Right ventricle myocardium superior (tissue), 1 donor: Measurements from ENCODE around the gene HMCN1. TPM values are rescaled to one million over a fixed set of nuclear protein-coding genes. Genes with fewer than 3 reads are reported as not detected.
"Not testable (repeated sequence)": the region's sequence is repeated elsewhere in the genome, so short reads cannot be mapped to it uniquely, and the experiment has no call there.

Source experiments
- ATAC-seq: fragments of 200-7000 bp; cut with Tn5 transposase; one replicate; pipeline ENCODE4 v1.9.1; 2020; ENCODE audit warnings: mild to moderate bottlenecking; ENCODE audit not compliant: poor library complexity
- DNase-seq: peaks from one replicate; pipeline ENCODE4 v3.0.0-alpha.2; 2020
- intact Hi-C: fragments of 100-400 bp; cut with DNase I; formaldehyde crosslinking; loops from one replicate; pipeline ENCODE4 v1.11.2; 2022
- total RNA-seq: library from RNA; stranded (reverse); fragmentation: NEBNext Ultra II Directional; extraction: Animal tissue kit (Norgen Biotek cat#: 25700); gene quantifications from one replicate; pipeline ENCODE4 v1.2.1, GENCODE V29; 2021
- donor health status: DM: no; HTN: yes; CAD: no; lungs with severe emphysema.

Gene HMCN1
- total RNA-seq, 1 donor from 2014 or later = 5.7 TPM

DNA sequence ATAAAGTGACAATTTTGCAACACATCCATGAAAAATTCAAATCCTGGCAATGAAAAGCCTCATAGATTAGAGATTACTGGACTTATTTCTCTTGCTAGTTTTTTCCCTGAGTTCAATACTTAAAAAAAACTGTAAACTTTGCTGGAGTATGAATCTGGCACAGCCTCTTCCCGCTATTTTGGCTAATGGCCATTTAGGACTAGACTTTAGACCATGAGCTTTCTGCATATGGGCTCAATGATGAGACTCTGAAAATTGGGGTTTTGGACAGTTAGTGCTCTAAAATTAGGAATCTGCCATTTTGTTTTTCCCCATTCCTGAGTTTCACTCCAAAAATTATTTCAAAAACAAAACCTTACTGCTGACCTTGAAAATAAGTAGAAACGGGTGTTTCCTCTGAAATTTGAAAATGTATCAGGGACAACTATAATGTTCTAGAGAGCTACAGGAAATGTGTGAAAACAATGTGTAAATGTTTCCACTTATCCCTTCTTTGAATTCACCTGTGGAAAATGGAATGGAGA lies 137.5 kb downstream of the HMCN1 start:
- DNase-seq = no peak
- ATAC-seq = no peak
- intact Hi-C loops = no loop called here

DNA sequence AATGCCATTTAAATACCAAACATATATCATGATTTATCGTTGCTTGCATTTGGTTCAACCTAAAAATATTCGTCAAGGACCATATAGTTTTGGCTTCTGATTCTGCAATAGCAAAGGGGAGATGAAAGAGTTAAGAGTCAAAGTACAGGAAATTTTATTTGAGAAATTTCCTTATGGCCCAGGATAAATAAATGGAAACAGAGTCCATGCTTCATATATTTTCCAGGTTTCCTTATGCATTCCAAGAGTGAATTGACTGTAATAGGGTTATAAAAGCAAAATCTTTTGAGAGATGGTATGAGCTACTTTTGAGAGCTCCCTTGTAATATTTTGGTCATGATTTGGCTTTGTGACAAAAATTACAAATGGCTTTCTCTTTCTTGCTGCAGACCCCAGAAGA lies 140.1 kb downstream of the HMCN1 start:
- DNase-seq = no peak
- no peak for ATAC-seq
- intact Hi-C loops = no loop called here

DNA sequence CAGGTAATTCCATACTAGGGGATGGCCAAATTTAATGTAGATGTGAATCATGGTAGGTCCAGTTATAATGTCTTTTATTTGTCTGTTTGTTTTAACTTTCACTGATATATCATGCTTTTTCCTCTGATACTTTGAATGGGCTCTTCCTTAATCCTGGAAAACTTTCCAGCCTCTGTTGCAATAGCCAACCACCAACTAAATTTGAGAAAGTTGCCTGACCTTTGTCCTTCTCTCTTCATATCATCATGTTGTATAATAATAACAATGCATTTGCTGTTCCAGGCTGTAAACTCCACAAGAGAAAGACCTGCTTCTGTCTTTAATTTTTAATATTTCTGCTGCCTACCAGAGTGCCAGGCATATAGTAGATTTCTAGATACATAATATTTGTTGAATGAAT lies 146.1 kb downstream of the HMCN1 start:
- intact Hi-C loops = no loop called here
- no peak for ATAC-seq
- DNase-seq = no peak

DNA sequence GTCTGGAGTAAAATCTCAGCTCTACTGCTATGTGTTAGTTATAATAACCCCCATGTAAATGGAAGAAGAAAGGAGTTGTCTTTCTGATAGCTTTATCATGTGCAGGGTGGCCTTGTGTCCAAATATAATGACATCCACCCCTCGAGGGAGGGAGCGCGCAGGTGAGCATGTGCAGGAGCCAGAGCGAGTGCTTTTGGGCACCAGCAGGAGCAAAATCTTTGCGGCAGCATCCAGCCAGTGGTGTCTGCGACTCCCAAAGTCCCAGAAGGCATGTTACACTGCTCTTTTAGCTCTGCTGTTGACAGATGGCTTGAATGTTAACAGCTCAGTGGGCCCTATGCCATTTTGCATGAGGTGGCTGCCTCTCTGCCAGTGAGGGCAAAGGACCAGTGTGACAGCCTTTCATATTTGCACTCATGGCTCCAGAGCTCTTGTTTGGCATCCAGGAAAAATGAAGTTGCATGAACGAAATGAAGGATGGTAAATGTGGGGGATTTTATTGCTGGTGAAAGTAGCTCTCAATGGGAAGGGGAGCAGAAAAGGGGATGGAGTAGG lies 146.7 kb downstream of the HMCN1 start:
- no peak for DNase-seq
- intact Hi-C loops = no loop called here

DNA sequence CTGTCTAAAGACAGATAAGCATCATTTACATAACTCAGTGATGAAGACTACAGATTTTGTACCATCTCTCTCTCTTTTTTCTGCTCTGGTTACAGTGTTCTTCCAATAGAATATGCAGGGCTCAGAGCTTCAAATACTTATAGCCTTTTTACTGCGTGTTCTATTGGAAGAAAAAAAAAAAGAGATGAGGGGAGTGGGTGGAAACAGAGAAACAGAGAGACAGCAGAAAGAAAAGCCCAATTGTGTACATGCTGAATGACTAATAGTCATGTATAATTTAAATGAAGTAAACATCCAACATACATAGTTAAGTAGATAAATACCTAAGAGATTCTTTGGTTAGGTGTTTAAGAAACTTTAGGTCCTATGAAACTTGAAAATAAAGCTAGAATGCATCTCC lies 151.9 kb downstream of the HMCN1 start:
- no peak for ATAC-seq
- intact Hi-C loops = no loop called here
- no peak for DNase-seq

More for the DNA sequence above, 146.7 kb downstream of the HMCN1 start:
- peak; percentile 29 for ATAC-seq

DNA sequence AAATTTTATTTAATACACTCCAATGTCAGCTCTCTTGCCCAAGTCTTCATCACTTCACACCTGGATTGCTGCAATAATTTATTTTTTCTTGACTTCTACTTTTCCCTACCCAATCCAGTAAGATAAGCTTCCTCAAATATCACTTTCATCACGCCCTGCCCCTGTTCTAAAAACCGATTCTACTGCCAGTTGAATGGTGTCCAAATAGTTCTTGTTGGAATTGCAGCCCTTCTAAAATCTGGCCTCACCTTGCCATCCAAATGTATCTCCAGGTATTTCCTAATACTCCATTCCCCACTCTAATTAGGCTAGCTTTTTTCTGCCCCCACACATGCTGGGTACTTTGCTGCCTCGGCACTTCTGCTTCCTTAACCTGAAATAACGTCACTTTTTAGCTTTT lies 152.5 kb downstream of the HMCN1 start:
- DNase-seq (no peak), ATAC-seq (no peak)
- intact Hi-C loops = no loop called here

DNA sequence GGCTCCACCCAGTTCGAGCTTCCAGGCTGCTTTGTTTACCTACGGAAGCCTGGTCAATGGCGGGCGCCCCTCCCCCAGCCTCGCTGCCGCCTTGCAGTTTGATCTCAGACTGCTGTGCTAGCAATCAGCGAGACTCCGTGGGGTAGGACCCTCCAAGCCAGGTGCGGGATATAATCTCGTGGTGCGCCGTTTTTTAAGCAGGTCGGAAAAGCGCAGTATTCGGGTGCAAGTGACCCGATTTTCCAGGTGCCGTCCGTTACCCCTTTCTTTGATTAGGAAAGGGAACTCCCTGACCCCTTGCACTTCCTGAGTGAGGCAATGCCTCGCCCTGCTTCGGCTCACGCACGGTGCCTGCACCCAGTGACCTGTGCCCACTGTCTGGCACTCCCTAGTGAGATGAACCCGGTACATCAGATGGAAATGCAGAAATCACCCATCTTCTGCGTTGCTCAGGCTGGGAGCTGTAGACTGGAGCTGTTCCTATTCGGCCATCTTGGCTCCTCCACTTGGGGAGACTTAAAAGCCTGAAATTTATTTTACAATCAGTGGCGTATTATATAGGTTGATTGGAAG lies 158.7 kb downstream of the HMCN1 start:
- DNase-seq, intact Hi-C loops: not testable (repeated sequence)

DNA sequence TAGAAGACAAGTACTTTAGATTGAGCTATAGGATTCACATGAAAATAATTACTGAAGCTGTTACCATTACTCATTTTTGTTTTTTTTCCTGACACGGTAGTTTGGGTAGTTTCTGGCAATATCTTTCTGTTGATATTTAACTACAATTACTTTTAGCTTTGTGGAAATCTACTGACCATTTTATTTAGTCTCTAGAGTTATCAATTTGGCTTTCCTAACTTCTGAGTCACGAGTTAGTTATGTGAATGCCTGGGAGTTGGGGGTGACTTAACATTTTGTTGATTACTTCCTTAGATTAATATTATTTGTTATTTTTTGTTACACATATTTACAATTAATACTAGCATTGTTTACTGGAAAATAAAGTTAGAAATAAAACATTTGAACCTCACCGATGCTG lies 160.6 kb downstream of the HMCN1 start:
- DNase-seq (no peak), ATAC-seq (no peak)
- intact Hi-C loops = no loop called here

More for the DNA sequence above, 158.7 kb downstream of the HMCN1 start:
- ATAC-seq = not testable (repeated sequence)

DNA sequence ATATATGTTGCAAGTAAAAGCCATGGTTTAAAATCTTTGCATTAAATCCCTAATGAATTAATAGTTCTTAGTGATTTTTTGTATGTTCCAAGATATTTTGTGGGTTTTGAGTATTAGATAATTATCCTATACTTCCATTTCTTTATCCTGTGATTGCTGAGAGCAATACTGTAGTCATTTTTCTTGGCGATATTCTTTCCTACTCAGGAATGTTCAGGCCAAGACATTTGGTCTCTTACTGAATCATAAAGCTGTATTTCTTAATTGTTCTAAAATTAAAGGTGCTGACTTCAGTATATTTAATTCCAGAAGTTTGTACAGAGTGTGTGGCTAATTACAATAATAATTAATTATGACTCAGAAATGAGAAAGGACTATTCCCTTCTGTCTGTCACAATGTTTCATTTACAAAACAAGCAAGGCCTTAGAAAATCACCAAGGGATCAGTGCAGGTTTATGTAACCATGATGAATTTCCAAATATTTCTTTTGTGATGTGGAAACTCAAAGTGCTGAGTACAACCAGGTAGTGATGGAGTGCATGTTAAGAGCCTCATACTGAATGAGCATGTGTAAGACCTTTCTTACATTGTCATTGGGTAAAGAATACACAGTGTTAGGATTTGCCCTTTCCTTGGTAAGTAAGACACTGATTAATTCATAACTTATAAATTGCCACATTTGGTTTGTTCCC lies 161.2 kb downstream of the HMCN1 start:
- ATAC-seq = no peak
- DNase-seq = no peak
- intact Hi-C loops = no loop called here

DNA sequence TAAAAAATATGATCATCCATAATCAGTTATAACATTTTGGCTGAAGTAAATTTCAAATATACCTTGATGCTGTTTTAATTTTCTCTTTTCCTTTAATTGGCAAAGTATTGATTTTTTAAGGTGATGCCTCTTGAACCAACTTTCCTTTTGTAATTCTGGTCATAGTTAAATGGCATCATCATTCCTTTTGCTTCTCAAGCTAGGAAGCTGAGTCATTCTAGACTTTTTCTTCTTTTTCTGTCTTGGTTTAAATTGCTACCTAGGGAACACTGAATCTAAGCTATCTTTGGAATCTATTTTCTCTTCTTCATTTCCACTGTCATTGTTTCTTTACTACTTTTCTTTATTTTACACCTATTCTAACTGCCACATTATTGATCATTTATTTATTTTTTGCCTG lies 162.7 kb downstream of the HMCN1 start:
- no peak for ATAC-seq
- intact Hi-C loops = no loop called here
- no peak for DNase-seq

DNA sequence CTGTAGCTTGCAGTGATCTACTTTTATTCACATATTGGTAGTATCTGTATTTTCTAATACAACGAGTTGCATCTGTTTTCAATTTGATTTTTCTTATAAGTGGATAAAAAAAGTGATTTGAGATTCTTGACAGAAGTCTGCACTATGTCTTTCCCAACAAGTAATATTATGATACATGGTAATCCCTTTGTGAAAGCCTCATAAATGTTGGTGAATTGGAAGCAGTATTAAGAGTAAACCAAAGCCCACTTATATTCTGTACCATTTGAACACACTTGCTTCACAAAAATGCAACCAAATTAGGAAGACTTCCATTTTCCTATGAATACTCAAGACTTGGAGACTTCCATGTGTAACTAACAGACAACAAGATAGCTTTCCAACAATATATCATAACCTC lies 172.0 kb downstream of the HMCN1 start:
- intact Hi-C loops = no loop called here
- DNase-seq (no peak), ATAC-seq (no peak)

DNA sequence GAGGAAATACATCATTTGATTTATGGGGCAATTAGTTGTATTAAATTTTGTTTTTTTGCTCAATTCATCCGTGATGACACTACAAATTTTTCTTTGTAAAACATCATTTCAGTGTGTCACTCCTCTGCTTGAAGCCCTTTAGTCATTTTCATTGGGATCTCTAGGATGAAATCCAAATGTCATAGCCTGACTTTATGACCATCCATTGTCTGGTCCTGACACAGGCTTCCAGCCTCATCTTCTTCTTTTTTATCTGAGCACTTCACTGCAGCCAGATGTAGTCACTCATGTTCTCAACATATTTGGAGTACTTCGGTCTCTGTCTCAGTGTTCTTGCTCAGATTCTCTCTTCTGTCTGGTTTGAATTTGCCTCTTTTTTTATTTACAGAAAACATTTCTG lies 173.1 kb downstream of the HMCN1 start:
- ATAC-seq (no peak), DNase-seq (no peak)
- intact Hi-C loops = no loop called here

DNA sequence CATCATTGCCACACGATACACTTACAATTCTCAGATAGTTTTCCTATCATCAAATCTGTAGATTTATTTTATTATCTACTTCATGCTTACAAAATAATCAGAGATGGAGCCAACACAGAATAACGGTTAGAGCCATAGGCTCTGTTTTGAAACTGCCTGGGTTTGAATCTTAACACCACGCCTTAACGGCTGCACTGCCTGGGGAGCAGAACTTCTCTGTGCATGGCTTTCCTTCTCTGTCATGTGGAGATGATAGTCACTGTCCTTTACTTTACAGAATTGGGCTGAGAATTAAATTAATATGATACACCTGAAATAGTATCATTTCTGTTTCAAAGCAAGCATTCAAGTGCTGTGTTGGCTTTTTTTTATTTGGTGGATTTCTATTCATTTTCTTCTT lies 177.8 kb downstream of the HMCN1 start:
- ATAC-seq (no peak), DNase-seq (no peak)
- intact Hi-C loops = no loop called here

DNA sequence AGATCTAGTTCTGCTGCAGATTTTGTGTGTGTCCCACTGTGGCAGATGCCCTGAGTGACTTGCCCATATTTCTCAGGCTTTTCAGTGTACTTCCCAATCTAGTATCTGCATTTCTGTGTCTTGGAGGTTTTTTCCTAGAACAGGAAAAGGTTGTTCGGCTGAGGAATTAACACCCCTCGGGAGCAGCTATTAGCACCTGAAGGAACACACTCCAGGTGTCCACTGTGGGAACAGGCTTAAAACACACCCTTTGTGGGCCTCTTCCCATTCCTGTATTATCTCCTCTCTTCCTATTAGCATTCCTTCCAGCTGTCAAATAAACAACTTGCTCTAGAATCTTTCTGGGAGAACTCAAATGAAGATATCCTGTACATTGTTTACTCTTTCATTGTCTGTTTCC lies 178.3 kb downstream of the HMCN1 start:
- DNase-seq (no peak), ATAC-seq (no peak)
- intact Hi-C loops = no loop called here

DNA sequence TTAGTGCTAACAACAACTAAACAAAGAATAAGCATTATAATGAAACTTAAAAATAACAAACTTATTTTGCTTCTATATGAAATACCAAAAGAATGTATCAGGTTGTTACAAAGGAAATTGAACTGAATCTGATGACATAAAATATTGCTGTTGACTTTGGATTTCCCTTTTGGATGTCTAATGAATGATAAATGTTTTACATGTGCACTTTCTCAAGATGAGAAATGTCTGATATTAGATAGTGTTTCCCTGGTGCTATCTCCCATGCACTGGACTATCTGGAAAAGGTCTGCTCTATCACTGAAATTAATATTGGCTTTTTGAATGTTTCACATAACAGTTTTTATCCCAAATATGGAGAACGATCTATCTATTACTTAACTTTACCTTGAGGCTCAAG lies 179.9 kb downstream of the HMCN1 start:
- ATAC-seq (no peak), DNase-seq (no peak)
- intact Hi-C loops = no loop called here

DNA sequence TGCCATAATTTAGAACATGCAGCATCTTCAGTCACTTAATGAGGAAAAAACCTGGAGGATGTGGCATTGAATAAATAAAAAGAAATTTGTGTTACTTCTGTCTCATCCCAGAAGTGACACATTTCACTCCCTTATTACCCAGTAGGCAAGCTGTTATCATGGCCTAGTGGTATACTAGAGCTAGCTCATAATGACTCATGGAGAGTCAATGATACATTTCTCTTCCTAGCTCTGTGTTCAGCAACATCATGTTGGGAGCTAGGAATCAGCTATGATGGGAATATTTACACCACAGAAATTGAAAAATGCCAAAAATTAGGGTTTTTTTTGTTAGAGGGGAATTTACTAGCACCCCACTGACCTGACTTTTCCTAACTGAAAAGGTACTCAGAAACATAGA lies 182.7 kb downstream of the HMCN1 start:
- ATAC-seq (no peak), DNase-seq (no peak)
- intact Hi-C loops = no loop called here

DNA sequence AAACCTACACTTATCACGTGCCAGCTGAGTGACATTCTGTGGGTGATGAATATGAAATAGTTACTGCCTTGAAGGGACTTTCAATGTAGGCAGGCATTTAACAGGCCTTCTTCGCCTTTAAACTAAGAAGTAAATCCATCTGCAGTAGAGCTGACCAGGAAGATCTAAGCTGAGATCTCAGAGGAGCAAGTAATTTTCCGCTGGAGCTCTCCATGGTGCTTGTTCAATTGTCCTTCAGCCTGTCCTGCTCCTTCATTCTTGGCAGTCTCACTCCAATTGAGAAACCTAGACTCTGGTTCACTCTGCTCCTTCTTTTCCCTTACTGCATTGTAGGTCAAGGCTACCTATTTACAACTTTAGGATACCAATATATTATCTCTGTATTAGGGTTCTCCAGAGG lies 183.5 kb downstream of the HMCN1 start:
- no peak for DNase-seq
- no peak for ATAC-seq
- intact Hi-C loops = no loop called here

DNA sequence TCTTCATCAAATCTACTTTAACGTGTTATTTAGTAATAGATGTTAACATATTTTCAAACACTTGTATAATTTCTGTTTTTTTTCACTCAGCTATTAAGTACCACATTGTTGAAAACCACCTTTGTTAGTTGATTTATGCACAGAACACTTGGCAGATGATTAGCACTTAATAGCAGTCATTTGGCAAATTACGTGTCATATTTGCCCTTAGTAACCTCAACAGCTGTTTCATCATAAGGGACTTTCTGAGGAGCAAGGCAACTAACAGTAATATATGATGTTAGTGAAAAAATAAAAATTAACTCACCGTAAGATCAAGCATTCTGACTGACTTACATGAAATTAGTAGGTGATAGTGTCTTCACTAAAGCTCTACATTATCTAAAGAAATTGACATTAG lies 186.4 kb downstream of the HMCN1 start:
- intact Hi-C loops = no loop called here
- ATAC-seq (no peak), DNase-seq (no peak)

DNA sequence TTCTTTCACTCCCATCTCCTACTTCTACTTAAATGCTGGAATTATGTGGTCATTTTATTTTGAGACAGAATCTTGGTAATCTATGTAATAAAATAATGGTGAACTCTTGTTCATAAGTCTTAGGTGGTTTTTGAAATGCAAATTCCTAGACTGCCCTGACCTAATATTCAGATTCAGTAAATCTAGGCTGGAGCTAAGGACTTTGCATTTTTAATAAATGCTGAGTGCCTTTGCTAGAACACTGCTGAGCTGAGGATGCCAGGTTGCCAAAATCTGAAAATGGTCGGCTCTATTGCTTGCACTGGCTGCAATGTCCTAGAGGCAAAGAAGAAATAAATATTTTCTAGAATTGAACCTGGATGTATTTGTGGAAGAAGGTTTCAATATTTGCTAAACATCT lies 187.4 kb downstream of the HMCN1 start:
- ATAC-seq (no peak), DNase-seq (no peak)
- intact Hi-C loops = no loop called here

DNA sequence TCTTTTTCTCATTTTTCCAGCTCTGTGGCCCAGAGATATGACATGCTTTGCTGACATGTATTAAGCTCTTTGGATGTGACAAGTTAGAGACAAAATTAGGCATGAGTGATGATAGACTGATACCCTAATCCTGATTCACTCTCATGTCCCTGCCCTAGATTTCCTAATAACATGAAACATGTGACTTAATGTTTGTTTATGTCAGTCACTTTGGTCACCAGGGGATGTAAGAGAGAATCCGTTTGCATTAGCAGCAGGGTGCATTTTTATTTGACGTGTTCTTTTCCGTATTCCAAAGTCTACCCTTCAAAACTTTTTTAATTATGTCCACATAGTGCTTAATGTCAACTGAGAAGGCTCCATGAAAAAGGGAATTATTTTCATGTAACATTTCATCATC lies 192.4 kb downstream of the HMCN1 start:
- intact Hi-C loops = no loop called here
- DNase-seq = no peak

More for the DNA sequence above, 192.4 kb downstream of the HMCN1 start:
- peak; percentile 53 for ATAC-seq
